Hepatocyte (in vitro differentiated cells): ENCODE results near the gene SERPINI2. TPM values are rescaled to one million over a fixed set of nuclear protein-coding genes. Genes with fewer than 3 reads are reported as not detected.

Experiments used
- DNase-seq: peaks from one replicate; pipeline ENCODE4 v3.0.0-alpha.2; 2016; ENCODE audit warnings: low spot score
- H2AFZ ChIP-seq: fragments of 200-600 bp; sonication (generic); 2 replicates; pipeline ENCODE4 v1.6.0; 2016; ENCODE audit warnings: antibody characterized with exemption, mild to moderate bottlenecking
- H3K27ac ChIP-seq: fragments of 200-600 bp; sonication (generic); 2 replicates; pipeline ENCODE4 v1.5.1; 2016; ENCODE audit warnings: mild to moderate bottlenecking
- H3K27me3 ChIP-seq: fragments of 200-600 bp; sonication (generic); 2 replicates; pipeline ENCODE4 v1.6.1; 2016
- H3K36me3 ChIP-seq: fragments of 200-600 bp; sonication (generic); replicated peaks from 2 replicates; pipeline ENCODE4 v1.5.1; 2016; ENCODE audit warnings: low read depth; ENCODE audit not compliant: insufficient read depth
- H3K4me1 ChIP-seq: fragments of 200-600 bp; sonication (generic); 2 replicates; pipeline ENCODE4 v1.5.1; 2016; ENCODE audit warnings: mild to moderate bottlenecking, moderate library complexity; ENCODE audit not compliant: insufficient read depth
- H3K4me2 ChIP-seq: fragments of 200-600 bp; sonication (generic); 2 replicates; pipeline ENCODE4 v1.6.0; 2016
- H3K4me3 ChIP-seq: fragments of 200-600 bp; sonication (generic); 2 replicates; pipeline ENCODE4 v1.5.1; 2016; ENCODE audit warnings: mild to moderate bottlenecking
- H3K79me2 ChIP-seq: fragments of 200-600 bp; sonication (generic); 2 replicates; pipeline ENCODE4 v1.6.0; 2017; ENCODE audit warnings: mild to moderate bottlenecking
- H3K9me2 ChIP-seq: fragments of 200-600 bp; sonication (generic); replicated peaks from 2 replicates; pipeline ENCODE4 v1.6.0; 2017; ENCODE audit warnings: mild to moderate bottlenecking; ENCODE audit not compliant: insufficient read depth
- H3K9me3 ChIP-seq: fragments of 200-600 bp; sonication (generic); 2 replicates; pipeline ENCODE4 v1.5.1; 2016; ENCODE audit warnings: low read depth, mild to moderate bottlenecking
- H4K20me1 ChIP-seq: fragments of 200-600 bp; sonication (generic); 2 replicates; pipeline ENCODE4 v1.6.0; 2016; ENCODE audit warnings: mild to moderate bottlenecking; ENCODE audit not compliant: insufficient read depth, poor library complexity, severe bottlenecking
- CTCF ChIP-seq: fragments of 200-600 bp; sonication (generic); IDR thresholded peaks from 2 replicates; pipeline ENCODE4 v1.5.1; 2016; ENCODE audit warnings: antibody characterized with exemption, mild to moderate bottlenecking; ENCODE audit not compliant: poor library complexity
- EZH2 ChIP-seq: fragments of 200-600 bp; sonication (generic); IDR thresholded peaks from 2 replicates; pipeline ENCODE4 v1.6.1; 2016; ENCODE audit warnings: antibody characterized with exemption, mild to moderate bottlenecking, borderline replicate concordance
- EZH2phosphoT487 ChIP-seq: fragments of 200-600 bp; sonication (generic); IDR thresholded peaks from one replicate; pipeline ENCODE4 v1.6.1; 2018; ENCODE audit warnings: antibody characterized with exemption, mild to moderate bottlenecking, low read depth, moderate library complexity; ENCODE audit not compliant: unreplicated experiment, severe bottlenecking
- WGBS: methylation state at CpG from one replicate; pipeline ENCODE4 v1.1.6; 2016; ENCODE audit warnings: low lambda C conversion rate; ENCODE audit errors: missing lambda C conversion rate; 5-methylcytosine and 5-hydroxymethylcytosine counted together
- polyA plus RNA-seq: library from polyadenylated mRNA; unstranded; fragments of >200 nt; fragmentation: Nextera tagmentation; extraction: Ambion mirVana; gene quantifications from 2 replicates; pipeline ENCODE4 v1.2.1, GENCODE V29; 2016
- total RNA-seq: library from RNA; depleted of rRNA; stranded (reverse); fragments of >200 nt; gene quantifications from 2 replicates; pipeline ENCODE4 v1.2.3, GENCODE V29; 2014

Gene SERPINI2
- total and polyA plus RNA-seq, 2 experiments from 2014 or later = not detected

- Histone ChIP-seq H3K4me3 (no peak overlapping the region), H3K27ac (no peak overlapping the region), H3K9me2 (no peaks in the 10 kb centered on the region), H3K79me2 (no peaks in the 10 kb centered on the region), H3K9me3 (no peaks in the 10 kb centered on the region), H2AFZ (no peak overlapping the region), H3K27me3 (no peaks in the 10 kb centered on the region), H3K36me3 (no peaks in the 10 kb centered on the region), H4K20me1 (no peaks in the 10 kb centered on the region), H3K4me1 (no peaks in the 10 kb centered on the region), H3K4me2 (no peak overlapping the region)
- 77% methylated on average over 1 of the region's 1 CpG for WGBS
- no peak for DNase-seq
- no peak for TF ChIP-seq EZH2phosphoT487
- no peak for TF ChIP-seq EZH2
- no peak for TF ChIP-seq CTCF
These were observed 64.2 kb downstream of the SERPINI2 start for GRCh38 chr3:167409611-167410010.

- 67% methylated on average over 3 of the region's 3 CpGs for WGBS
- Histone ChIP-seq H3K27me3 (no peaks in the 10 kb centered on the region), H3K4me1 (no peaks in the 10 kb centered on the region), H3K9me2 (no peaks in the 10 kb centered on the region), H3K36me3 (no peaks in the 10 kb centered on the region), H3K79me2 (no peaks in the 10 kb centered on the region), H2AFZ (no peak overlapping the region), H3K27ac (no peak overlapping the region), H3K9me3 (no peaks in the 10 kb centered on the region), H3K4me3 (no peak overlapping the region), H4K20me1 (no peaks in the 10 kb centered on the region), H3K4me2 (no peak overlapping the region)
- TF ChIP-seq CTCF = peak; percentile 70
- no peak for TF ChIP-seq EZH2
- no peak for TF ChIP-seq EZH2phosphoT487
- DNase-seq = peak; percentile 80
These were observed 66.9 kb downstream of the SERPINI2 start for GRCh38 chr3:167406876-167407492.

GRCh38 chr3:167397826-167398225 is 76.0 kb downstream of the SERPINI2 start:
- H3K27me3 ChIP-seq = no peaks in the 10 kb centered on the region
- H3K4me3 ChIP-seq = no peak overlapping the region
- no peak for DNase-seq
- WGBS = 85% methylated on average over 1 of the region's 1 CpG
- H2AFZ ChIP-seq = no peak overlapping the region
- H3K4me2 ChIP-seq = no peak overlapping the region
- no peaks in the 10 kb centered on the region for H3K4me1 ChIP-seq
- H3K9me3 ChIP-seq = no peaks in the 10 kb centered on the region
- H3K79me2 ChIP-seq = no peaks in the 10 kb centered on the region
- H3K9me2 ChIP-seq = no peaks in the 10 kb centered on the region
- no peaks in the 10 kb centered on the region for H3K36me3 ChIP-seq
- TF ChIP-seq EZH2phosphoT487 = no peak
- TF ChIP-seq EZH2 = no peak
- TF ChIP-seq CTCF = no peak
- no peaks in the 10 kb centered on the region for H4K20me1 ChIP-seq
- no peak overlapping the region for H3K27ac ChIP-seq
